ENCODE data around the gene RAC2.
A peak's percentile ranks its signal among the peaks of the same experiment; 100 is the strongest.

The RAC2 gene

GRCh38 chr22:37207981-37208380 lies 36.1 kb downstream of the RAC2 start:
- H3K27me3 ChIP-seq (replicated peaks; ENCODE audit: control insufficient read depth, insufficient read depth, low read length): no peaks in the 10 kb centered on the region
- H3K36me3 ChIP-seq (ENCODE audit: control insufficient read depth, insufficient read depth, low read length): no peaks in the 10 kb centered on the region
- no peak for DNase-seq (ENCODE audit: extremely low read depth, insufficient read length)
- no peak overlapping the region for H3K4me3 ChIP-seq (replicated peaks; ENCODE audit: low read depth, low read length)
- no peak for TF ChIP-seq CTCF (IDR thresholded peaks at IDR 0.05; ENCODE audit: insufficient read depth, low read length, poor library complexity, severe bottlenecking)

- TF ChIP-seq CTCF (IDR thresholded peaks at IDR 0.05; ENCODE audit: insufficient read depth, low read length, poor library complexity, severe bottlenecking): no peak
Observed at GRCh38 chr22:37206841-37207821, 36.9 kb downstream of the RAC2 start.

GRCh38 chr22:37206118-37206840 lies 37.8 kb downstream of the RAC2 start:
- Histone ChIP-seq H3K36me3 (ENCODE audit: control insufficient read depth, insufficient read depth, low read length) (no peaks in the 10 kb centered on the region), H3K4me3 (replicated peaks; ENCODE audit: low read depth, low read length) (no peak overlapping the region), H3K27me3 (replicated peaks; ENCODE audit: control insufficient read depth, insufficient read depth, low read length) (no peaks in the 10 kb centered on the region)
- no peak for DNase-seq (ENCODE audit: extremely low read depth, insufficient read length)
- TF ChIP-seq CTCF (IDR thresholded peaks at IDR 0.05; ENCODE audit: insufficient read depth, low read length, poor library complexity, severe bottlenecking): no peak

More at GRCh38 chr22:37206841-37207821, 36.9 kb downstream of the RAC2 start:
- Histone ChIP-seq H3K27me3 (replicated peaks; ENCODE audit: control insufficient read depth, insufficient read depth, low read length) (no peaks in the 10 kb centered on the region), H3K36me3 (ENCODE audit: control insufficient read depth, insufficient read depth, low read length) (no peaks in the 10 kb centered on the region), H3K4me3 (replicated peaks; ENCODE audit: low read depth, low read length) (no peak overlapping the region)
- peak; percentile 17 for DNase-seq (ENCODE audit: extremely low read depth, insufficient read length)

GRCh38 chr22:37205046-37205445 lies 39.0 kb downstream of the RAC2 start:
- Histone ChIP-seq H3K4me3 (replicated peaks; ENCODE audit: low read depth, low read length) (no peak overlapping the region), H3K36me3 (ENCODE audit: control insufficient read depth, insufficient read depth, low read length) (no peaks in the 10 kb centered on the region), H3K27me3 (replicated peaks; ENCODE audit: control insufficient read depth, insufficient read depth, low read length) (no peaks in the 10 kb centered on the region)
- TF ChIP-seq CTCF (IDR thresholded peaks at IDR 0.05; ENCODE audit: insufficient read depth, low read length, poor library complexity, severe bottlenecking): no peak
- DNase-seq (ENCODE audit: extremely low read depth, insufficient read length): no peak

- Histone ChIP-seq H3K4me3 (replicated peaks; ENCODE audit: low read depth, low read length) (no peak overlapping the region), H3K36me3 (ENCODE audit: control insufficient read depth, insufficient read depth, low read length) (no peaks in the 10 kb centered on the region), H3K27me3 (replicated peaks; ENCODE audit: control insufficient read depth, insufficient read depth, low read length) (no peaks in the 10 kb centered on the region)
- TF ChIP-seq CTCF (IDR thresholded peaks at IDR 0.05; ENCODE audit: insufficient read depth, low read length, poor library complexity, severe bottlenecking): no peak
- DNase-seq (ENCODE audit: extremely low read depth, insufficient read length): no peak
Observed at GRCh38 chr22:37204045-37204655, 39.9 kb downstream of the RAC2 start.

All from GM06990 (cell line).